ENCODE results near the gene TIAM1.
"Not testable (repeated sequence)": the region's sequence is repeated elsewhere in the genome, so short reads cannot be mapped to it uniquely, and the experiment has no call there.

The TIAM1 gene

GRCh38 chr21:31243611-31244010 lies 100.5 kb downstream of the TIAM1 start:
- TF ChIP-seq CTCF (IDR thresholded peaks at IDR 0.05; ENCODE audit: low read depth, low read length): no peak
- DNase-seq (ENCODE audit: extremely low read depth, low read depth): no peak

- no peak for TF ChIP-seq CTCF (IDR thresholded peaks at IDR 0.05; ENCODE audit: low read depth, low read length)
- DNase-seq (ENCODE audit: extremely low read depth, low read depth): no peak
Observed at GRCh38 chr21:31236528-31236927, 107.5 kb downstream of the TIAM1 start.

- no peak for DNase-seq (ENCODE audit: extremely low read depth, low read depth)
- no peak for TF ChIP-seq CTCF (IDR thresholded peaks at IDR 0.05; ENCODE audit: low read depth, low read length)
Observed at GRCh38 chr21:31235671-31236450, 108.2 kb downstream of the TIAM1 start.

- TF ChIP-seq CTCF (IDR thresholded peaks at IDR 0.05; ENCODE audit: low read depth, low read length): no peak
- no peak for DNase-seq (ENCODE audit: extremely low read depth, low read depth)
Observed at GRCh38 chr21:31234936-31235335, 109.1 kb downstream of the TIAM1 start.

GRCh38 chr21:31233711-31234110 lies 110.3 kb downstream of the TIAM1 start:
- DNase-seq (ENCODE audit: extremely low read depth, low read depth): no peak
- no peak for TF ChIP-seq CTCF (IDR thresholded peaks at IDR 0.05; ENCODE audit: low read depth, low read length)

- no peak for DNase-seq (ENCODE audit: extremely low read depth, low read depth)
- no peak for TF ChIP-seq CTCF (IDR thresholded peaks at IDR 0.05; ENCODE audit: low read depth, low read length)
Observed at GRCh38 chr21:31232344-31232743, 111.7 kb downstream of the TIAM1 start.

GRCh38 chr21:31230937-31231336 lies 113.1 kb downstream of the TIAM1 start:
- DNase-seq (ENCODE audit: extremely low read depth, low read depth): no peak
- TF ChIP-seq CTCF (IDR thresholded peaks at IDR 0.05; ENCODE audit: low read depth, low read length): no peak

- not testable (repeated sequence) for DNase-seq (ENCODE audit: extremely low read depth, low read depth)
Observed at GRCh38 chr21:31228723-31229122, 115.3 kb downstream of the TIAM1 start.
